ENCODE measurements around the gene GOLGA1.

Gene GOLGA1

DNA sequence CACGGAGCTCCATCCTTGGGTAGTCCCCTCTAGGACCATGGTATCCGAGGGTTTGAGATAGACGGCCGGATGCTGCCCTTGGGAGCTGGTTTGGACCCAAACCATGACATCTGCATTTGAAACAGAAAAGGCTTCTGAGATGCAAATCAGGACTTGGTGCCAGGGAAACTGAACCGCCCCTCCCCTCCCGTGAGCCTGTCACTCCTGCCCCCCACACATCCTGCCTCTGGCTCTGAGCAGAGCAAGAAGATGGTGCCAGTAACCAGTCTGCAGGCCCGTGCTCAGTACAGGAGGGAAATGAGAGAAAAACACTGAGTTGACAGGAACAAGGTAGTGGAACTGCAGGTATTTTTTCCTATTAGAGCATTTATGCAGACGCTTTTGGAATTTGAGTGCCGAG is 60.4 kb downstream of the GOLGA1 start:
- TF ChIP-seq, protein P1, sequence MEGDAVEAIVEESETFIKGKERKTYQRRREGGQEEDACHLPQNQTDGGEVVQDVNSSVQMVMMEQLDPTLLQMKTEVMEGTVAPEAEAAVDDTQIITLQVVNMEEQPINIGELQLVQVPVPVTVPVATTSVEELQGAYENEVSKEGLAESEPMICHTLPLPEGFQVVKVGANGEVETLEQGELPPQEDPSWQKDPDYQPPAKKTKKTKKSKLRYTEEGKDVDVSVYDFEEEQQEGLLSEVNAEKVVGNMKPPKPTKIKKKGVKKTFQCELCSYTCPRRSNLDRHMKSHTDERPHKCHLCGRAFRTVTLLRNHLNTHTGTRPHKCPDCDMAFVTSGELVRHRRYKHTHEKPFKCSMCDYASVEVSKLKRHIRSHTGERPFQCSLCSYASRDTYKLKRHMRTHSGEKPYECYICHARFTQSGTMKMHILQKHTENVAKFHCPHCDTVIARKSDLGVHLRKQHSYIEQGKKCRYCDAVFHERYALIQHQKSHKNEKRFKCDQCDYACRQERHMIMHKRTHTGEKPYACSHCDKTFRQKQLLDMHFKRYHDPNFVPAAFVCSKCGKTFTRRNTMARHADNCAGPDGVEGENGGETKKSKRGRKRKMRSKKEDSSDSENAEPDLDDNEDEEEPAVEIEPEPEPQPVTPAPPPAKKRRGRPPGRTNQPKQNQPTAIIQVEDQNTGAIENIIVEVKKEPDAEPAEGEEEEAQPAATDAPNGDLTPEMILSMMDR (IDR thresholded peaks at IDR 0.05; ENCODE audit: low read depth, low read length) = no peak
- Histone ChIP-seq H3K4me3 (ENCODE audit: low read depth, low read length) (no peak overlapping the region), H3K27me3 (ENCODE audit: insufficient read depth, low read depth, severe bottlenecking) (no peaks in the 10 kb centered on the region), H3K36me3 (peaks cover 46% of the 10 kb centered on the region), H3K9me3 (ENCODE audit: severe bottlenecking) (no peaks in the 10 kb centered on the region), H3K27ac (no peak overlapping the region)
- no peak for DNase-seq

- Histone ChIP-seq H3K4me3 (ENCODE audit: low read depth, low read length) (no peak overlapping the region), H3K9me3 (ENCODE audit: severe bottlenecking) (no peaks in the 10 kb centered on the region), H3K27ac (no peak overlapping the region), H3K36me3 (peaks cover 55% of the 10 kb centered on the region), H3K27me3 (ENCODE audit: insufficient read depth, low read depth, severe bottlenecking) (no peaks in the 10 kb centered on the region)
- DNase-seq = no peak
- TF ChIP-seq, protein P1 (IDR thresholded peaks at IDR 0.05; ENCODE audit: low read depth, low read length) = no peak
Observed at GRCh38 chr9:124879226-124879625, 61.7 kb downstream of the GOLGA1 start.

DNA sequence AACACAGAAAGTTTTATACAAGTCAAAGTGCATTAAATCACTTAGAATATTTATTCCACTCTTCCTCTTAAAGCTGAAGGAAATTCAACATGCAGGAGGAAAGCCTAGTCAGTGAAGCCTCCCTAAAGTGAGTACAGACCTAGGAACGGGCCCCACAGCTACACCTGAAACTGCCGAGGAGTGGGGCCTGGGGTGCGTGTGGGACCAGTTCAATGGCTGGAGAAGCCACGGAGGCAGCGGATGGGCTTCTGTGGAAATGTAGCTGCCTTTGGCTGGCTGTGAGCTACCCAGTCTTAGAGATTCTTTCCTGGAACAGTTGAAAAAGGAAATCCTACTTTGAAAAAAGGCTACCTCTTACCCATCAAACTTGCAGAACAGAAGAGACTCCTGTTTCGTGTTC is 62.4 kb downstream of the GOLGA1 start:
- TF ChIP-seq, protein P1 (IDR thresholded peaks at IDR 0.05; ENCODE audit: low read depth, low read length) = no peak
- no peak for DNase-seq
- no peak overlapping the region; the same call in 1 of the 2 replicates for H3K27ac ChIP-seq
- H3K4me3 ChIP-seq (ENCODE audit: low read depth, low read length) = no peak overlapping the region
- no peaks in the 10 kb centered on the region for H3K27me3 ChIP-seq (ENCODE audit: insufficient read depth, low read depth, severe bottlenecking)
- H3K9me3 ChIP-seq (ENCODE audit: severe bottlenecking) = no peaks in the 10 kb centered on the region
- peaks cover 62% of the 10 kb centered on the region for H3K36me3 ChIP-seq

- DNase-seq = no peak
- no peaks in the 10 kb centered on the region for H3K9me3 ChIP-seq (ENCODE audit: severe bottlenecking)
- TF ChIP-seq, protein P1 (IDR thresholded peaks at IDR 0.05; ENCODE audit: low read depth, low read length) = no peak
- H3K27me3 ChIP-seq (ENCODE audit: insufficient read depth, low read depth, severe bottlenecking) = no peaks in the 10 kb centered on the region
- peaks cover 67% of the 10 kb centered on the region for H3K36me3 ChIP-seq
- H3K27ac ChIP-seq = no peak overlapping the region; the same call in 1 of the 2 replicates
- H3K4me3 ChIP-seq (ENCODE audit: low read depth, low read length) = no peak overlapping the region
Observed at GRCh38 chr9:124878021-124878420, 62.9 kb downstream of the GOLGA1 start.

DNA sequence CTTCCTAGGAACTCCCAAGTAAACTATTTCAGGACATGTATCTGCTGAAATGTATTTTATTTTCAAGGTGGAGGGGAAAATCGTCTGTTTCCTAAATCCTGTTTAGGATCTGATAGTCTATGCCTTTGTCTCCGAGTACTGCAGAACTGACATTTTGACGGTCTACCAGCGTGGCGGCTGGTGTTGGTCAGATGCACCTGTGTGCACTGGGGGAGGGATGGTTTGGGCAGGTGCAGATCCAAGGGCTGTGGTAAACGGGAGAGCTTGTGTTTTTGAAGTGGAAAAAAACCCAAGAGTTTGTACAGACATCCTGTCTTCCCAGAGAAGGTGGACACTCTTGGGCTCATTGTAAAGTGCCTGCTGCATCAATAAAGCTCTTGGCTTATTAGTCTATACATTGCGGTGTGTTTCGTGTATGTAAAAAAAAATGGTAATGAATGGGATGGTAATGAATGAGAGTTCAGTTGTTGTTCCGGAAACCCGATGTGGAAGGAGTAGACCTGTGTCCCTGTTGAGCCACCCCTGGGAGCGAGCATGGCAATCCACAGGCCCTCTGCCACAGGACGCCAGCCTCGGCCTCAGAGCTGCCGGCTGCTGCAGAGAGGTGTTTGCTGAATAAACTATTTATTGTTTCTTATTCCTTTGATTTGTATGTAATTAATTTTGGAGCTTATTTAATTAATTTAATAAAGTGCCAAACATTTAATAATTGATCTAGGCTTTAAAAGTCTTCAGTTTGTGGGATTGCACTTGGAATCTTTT is 63.7 kb downstream of the GOLGA1 start:
- TF ChIP-seq, protein P1 (IDR thresholded peaks at IDR 0.05; ENCODE audit: low read depth, low read length) = no peak
- Histone ChIP-seq H3K9me3 (ENCODE audit: severe bottlenecking) (no peaks in the 10 kb centered on the region), H3K4me3 (ENCODE audit: low read depth, low read length) (no peak overlapping the region), H3K27ac (no peak overlapping the region), H3K36me3 (peaks cover 75% of the 10 kb centered on the region), H3K27me3 (ENCODE audit: insufficient read depth, low read depth, severe bottlenecking) (no peaks in the 10 kb centered on the region)
- DNase-seq = no peak

GRCh38 chr9:124875501-124875900 is 65.4 kb downstream of the GOLGA1 start:
- Histone ChIP-seq H3K9me3 (ENCODE audit: severe bottlenecking) (no peaks in the 10 kb centered on the region), H3K27me3 (ENCODE audit: insufficient read depth, low read depth, severe bottlenecking) (no peaks in the 10 kb centered on the region), H3K36me3 (peaks cover 92% of the 10 kb centered on the region), H3K27ac (no peak overlapping the region), H3K4me3 (ENCODE audit: low read depth, low read length) (no peak overlapping the region)
- DNase-seq = no peak
- TF ChIP-seq, protein P1 (IDR thresholded peaks at IDR 0.05; ENCODE audit: low read depth, low read length) = no peak

Measured in WERI-Rb-1 (cell line).